COLO668 (cell line): ENCODE data around the gene ARG2.
"Not testable (repeated sequence)": the region's sequence is repeated elsewhere in the genome, so short reads cannot be mapped to it uniquely, and the experiment has no call there.

Experiments
- DNase-seq: peaks from one replicate; lab custom pipeline; 2025; ENCODE audit not compliant: unreplicated experiment; lab: John Stamatoyannopoulos, UW

Gene ARG2

GRCh38 chr14:67584978-67585377 is 34.7 kb upstream of the ARG2 start:
- no peak for DNase-seq

GRCh38 chr14:67586369-67586768 is 33.4 kb upstream of the ARG2 start:
- DNase-seq, result no peak

GRCh38 chr14:67589204-67589770 is 30.4 kb upstream of the ARG2 start:
- DNase-seq, result no peak

- DNase-seq, result not testable (repeated sequence)
These were observed 26.1 kb upstream of the ARG2 start for GRCh38 chr14:67593650-67594049.

GRCh38 chr14:67595392-67595791 is 24.3 kb upstream of the ARG2 start:
- no peak for DNase-seq

GRCh38 chr14:67599698-67600561 is 19.8 kb upstream of the ARG2 start, which contains the start of gene PIGH:
TSS of gene PIGH (minus strand) at chr14:67600268. CDS start at chr14:67600203, 65 bp downstream.
- DNase-seq, result peak; percentile 95

- DNase-seq, result not testable (repeated sequence)
These were observed 19.2 kb upstream of the ARG2 start for GRCh38 chr14:67600562-67600974.

GRCh38 chr14:67602076-67602475 is 17.6 kb upstream of the ARG2 start:
- DNase-seq, result no peak

- no peak for DNase-seq
These were observed 16.6 kb upstream of the ARG2 start for GRCh38 chr14:67602995-67603545.

GRCh38 chr14:67607646-67608045 is 12.1 kb upstream of the ARG2 start:
- DNase-seq, result no peak

- no peak for DNase-seq
These were observed 9.9 kb upstream of the ARG2 start for GRCh38 chr14:67609642-67610310.

GRCh38 chr14:67610491-67610890 is 9.2 kb upstream of the ARG2 start:
- DNase-seq, result no peak

GRCh38 chr14:67618617-67619063 is 1.1 kb upstream of the ARG2 start:
- peak; percentile 17 for DNase-seq

GRCh38 chr14:67620217-67620785 is 581 bp downstream of the ARG2 start:
- DNase-seq, result peak; percentile 55

- DNase-seq, result peak; percentile 32
These were observed 3.0 kb downstream of the ARG2 start for GRCh38 chr14:67622675-67623074.

GRCh38 chr14:67623114-67623513 is 3.4 kb downstream of the ARG2 start:
- DNase-seq, result no peak

GRCh38 chr14:67626131-67626530 is 6.4 kb downstream of the ARG2 start:
- not testable (repeated sequence) for DNase-seq

- no peak for DNase-seq
These were observed 7.8 kb downstream of the ARG2 start for GRCh38 chr14:67627519-67627918.

GRCh38 chr14:67630186-67630585 is 10.5 kb downstream of the ARG2 start:
- no peak for DNase-seq

- no peak for DNase-seq
These were observed 11.2 kb downstream of the ARG2 start for GRCh38 chr14:67630938-67631337.
